Activated T-cell treated with anti-CD3 and anti-CD28 coated beads for 1 hour (primary cell): ENCODE data around the gene STARD9.

ENCODE experiments used
- DNase-seq: peaks from one replicate; pipeline ENCODE4 v3.0.0-alpha.2; 2020; ENCODE audit warnings: low read depth

The STARD9 gene

DNA sequence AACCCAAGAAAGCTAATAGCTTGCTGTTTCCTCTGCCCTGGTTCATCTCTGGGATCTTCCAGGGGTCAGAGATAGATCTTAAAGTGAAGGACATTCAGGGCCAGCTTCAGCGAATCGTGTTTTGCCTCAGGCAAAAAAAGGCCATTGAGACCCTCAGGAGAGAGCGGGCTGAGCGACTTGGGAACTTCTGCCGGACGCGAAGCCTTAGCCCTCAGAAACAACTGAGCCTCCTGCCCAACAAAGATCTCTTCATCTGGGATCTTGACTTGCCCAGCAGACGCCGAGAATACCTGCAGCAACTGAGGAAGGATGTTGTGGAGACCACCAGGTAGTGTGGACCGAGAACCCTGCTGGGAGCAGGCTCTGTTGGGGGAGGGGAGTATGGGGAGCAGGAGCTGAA lies 119.0 kb downstream of the STARD9 start:
- DNase-seq: no peak

DNA sequence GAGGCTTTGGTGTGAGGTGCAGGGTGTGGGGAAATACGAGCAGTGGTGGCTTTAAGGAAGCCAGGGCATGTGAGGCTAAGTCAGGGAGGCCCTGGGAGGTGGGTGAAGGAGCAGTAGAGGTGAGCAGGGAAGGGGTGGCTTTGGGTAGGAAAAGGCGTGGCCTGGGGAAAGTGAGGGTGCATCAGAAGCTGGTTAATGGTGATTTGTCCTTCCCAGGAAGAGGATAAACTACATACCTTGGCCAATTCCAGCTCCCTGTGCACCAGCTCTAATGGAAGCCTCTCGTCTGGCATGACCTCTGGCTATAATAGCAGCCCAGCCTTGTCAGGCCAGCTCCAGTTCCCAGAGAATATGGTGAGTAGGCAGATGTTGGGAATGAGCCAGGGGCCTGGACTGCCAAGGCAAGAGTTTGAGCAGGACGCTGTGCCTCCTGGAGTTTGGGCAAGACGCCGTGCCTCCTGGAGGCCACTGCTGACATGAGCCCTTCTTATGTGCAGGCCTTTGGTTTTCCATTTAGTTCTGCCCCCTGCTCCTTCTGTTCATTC lies 120.2 kb downstream of the STARD9 start:
- DNase-seq: no peak

DNA sequence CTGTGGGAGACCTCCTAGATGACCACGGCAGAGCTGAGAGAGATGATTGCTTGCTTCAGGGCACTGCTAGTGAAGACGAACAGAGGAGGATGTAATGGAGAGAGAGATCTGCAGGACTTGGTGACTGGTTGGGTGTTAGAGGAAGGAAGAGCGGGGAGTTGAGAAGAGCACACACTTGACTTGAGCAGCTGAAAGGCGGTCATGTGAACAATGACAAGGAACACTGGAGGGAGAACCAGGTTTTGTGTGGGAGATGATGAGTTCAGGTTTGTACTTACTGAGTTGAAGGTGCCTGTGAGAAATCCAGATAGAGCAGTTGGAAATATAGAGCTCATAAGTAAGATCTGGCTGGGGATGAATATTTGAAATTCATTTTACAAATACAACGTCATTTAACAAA lies 121.2 kb downstream of the STARD9 start:
- no peak for DNase-seq

DNA sequence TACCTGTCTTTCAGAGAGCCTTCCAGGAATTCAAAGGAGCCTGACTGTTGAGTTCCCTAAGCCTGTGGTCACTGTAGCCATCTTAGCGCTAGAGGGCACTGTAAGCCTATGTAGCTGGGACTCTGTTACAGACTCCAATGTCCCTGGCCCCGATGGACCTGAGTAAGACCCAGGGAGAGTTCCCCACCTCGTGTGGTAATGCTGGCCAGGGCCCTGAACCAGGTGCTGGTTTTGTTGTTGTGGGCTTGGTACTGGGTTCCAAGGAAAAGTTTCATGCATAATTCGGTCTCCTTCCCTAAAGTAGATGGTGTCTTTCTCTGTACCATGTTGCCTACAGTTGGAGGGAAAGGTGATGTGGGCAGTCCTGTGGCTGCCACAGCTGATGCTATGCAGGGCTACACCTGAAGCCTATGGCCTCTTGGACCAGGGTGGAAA lies 129.1 kb downstream of the STARD9 start:
- DNase-seq: peak; percentile 47

DNA sequence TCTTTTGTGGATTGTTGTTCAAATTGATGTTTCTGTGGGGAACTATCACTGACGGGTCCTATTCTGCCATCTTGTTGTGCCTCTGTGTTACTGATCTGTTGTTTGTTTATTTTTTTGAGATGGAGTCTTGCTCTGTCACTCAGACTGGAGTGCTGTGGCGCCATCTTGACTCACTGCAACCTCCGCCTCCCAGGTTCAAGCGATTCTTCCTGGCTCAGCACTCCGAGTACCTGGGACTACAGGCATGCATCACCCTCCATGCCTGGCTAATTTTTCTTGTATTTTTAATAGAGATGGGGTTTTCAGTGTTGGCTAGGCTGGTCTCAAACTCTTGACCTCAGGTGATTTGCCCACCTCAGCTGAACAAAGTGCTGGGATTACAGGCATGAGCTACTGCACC lies 129.9 kb downstream of the STARD9 start:
- no peak for DNase-seq

DNA sequence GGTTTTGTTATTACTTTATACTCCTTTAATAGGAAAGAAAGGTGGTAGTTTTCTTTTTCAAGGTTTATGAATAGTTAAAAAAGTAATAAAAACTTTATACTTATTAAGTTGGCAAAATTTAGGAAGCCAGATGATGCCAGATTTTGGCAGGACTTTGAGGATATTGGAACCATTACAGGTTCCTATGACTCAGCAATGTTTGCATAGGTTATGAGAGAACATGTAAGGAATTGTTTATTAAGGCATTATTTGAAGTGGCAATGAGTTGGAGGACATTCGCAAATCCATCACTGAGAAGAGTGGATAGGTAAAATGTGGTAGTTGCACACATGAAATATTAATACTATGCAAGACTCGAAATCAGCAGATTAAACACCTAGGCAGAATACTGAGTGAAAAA lies 131.7 kb downstream of the STARD9 start:
- DNase-seq: no peak

DNA sequence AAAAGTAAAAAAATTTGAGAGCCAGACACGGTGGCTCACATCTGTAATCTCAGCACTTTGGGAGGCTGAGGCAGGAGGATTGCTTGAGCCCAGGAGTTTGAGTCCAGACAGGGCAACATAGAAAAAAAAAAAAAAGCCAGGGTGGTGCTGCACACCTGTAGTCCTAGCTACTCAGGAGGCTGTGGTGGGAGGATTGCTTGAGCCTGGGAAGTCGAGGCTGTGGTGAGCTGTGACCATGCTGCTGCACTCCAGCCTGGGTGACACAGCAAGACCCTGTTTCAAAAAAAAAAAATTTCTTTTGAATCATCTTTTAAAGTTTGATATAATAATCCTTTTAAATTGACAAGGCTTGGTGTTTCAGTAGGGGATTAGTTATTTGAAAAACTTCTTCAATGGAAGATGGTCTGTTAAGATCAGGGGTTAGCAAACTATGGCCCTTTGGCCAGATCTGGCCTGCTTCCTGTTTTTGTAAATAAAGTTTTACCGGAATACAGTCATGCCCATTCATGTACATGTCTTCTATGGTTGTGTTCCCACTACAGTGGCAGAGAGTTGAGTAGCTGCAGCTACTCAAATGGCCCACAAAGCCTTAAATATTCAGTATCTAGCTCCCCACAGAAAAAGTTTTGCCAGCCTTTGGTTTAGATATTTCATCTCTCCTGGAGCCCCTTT lies 132.6 kb downstream of the STARD9 start:
- DNase-seq: no peak

DNA sequence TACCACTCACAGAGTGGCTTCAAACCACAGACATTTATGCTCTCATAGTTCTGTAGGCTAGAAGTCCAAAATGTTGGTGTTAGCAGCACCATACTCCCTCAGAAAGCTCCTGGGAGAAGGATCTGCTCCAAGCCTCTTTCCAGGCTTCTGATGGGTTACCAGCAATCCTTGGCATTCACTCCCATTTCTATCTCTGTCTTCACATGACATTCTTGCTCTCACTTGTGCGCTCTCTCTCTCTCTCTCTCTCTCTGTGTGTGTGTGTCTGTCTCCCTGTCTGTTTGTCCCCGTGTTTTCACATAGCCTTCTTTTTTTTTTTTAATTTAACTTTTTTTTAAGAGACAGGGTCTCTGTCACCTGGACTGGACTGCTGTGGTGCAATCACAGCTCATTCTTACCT lies 135.3 kb downstream of the STARD9 start:
- DNase-seq: no peak

DNA sequence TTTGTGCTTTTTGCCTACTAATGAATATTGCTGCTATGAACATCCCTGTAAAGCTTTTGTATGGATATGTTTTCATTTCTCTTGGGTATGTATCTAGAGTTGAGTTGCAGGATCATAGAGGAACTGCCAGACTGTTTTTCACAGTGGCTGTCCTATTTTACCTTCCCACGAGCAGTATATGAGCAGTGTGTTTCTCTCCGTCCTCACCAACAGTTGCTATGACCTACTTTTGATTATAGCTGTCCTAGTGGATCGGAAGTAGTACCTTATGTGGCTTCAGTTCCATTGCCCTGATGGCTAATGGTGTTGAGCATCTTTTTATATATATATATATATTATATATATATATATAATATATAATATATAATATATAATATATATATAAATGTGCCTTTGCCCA lies 136.3 kb downstream of the STARD9 start:
- DNase-seq: no peak

DNA sequence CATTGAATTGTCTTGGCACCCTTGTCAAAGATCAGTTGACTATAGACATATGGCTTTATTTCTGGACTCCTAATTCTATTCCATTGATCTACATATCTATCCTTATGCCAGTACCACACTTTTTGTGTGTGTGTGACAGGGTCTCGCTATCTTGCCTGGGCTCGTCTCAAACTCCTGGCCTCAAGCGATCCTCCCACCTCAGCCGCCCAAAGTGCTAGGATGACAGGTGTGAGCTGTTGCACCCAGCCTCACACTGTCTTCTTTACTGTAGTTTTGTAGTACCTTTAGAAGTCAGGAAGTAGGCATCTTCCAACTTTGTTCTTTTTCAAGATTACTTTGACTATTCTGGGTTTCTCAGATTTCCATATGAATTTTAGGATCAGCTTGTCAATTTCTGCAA lies 137.2 kb downstream of the STARD9 start:
- no peak for DNase-seq

DNA sequence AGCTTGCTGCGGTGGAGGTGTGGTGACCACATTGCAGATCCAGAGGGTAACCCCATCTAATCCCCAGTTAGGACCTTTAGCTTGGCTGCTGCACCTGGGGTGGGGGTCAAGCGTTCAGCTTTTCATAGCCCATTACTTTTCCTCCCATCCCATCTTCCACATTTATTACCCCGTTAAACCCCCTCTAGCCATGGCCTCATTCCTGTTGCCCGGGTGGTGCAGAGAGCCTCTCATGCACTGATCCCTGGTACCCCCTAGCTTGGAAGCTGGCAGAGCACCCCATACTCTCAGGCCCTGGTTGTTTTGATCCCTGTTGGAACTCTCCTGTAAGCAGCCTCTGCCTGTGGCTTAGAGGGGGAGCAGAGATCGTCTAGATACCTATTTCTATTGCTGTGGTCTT lies 140.7 kb downstream of the STARD9 start:
- DNase-seq: no peak

DNA sequence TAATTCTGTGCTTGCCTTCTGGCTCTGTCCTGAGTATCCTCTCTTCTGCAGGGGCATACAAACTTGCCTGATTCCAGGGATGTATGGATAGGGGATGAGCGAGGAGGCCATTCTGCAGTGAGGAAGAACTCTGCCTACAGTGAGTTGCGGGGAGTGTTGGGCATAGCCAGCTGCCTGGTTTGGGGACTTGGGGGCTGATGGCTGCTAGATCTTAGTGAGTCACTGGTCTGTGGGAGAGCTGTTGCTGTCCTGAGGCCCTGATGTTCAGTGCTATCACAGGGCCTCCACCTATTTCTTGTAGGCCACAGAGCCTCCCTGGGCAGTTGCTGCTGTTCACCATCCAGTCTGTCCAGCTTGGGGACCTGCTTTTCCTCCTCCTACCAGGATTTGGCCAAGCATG lies 141.2 kb downstream of the STARD9 start:
- DNase-seq: no peak

DNA sequence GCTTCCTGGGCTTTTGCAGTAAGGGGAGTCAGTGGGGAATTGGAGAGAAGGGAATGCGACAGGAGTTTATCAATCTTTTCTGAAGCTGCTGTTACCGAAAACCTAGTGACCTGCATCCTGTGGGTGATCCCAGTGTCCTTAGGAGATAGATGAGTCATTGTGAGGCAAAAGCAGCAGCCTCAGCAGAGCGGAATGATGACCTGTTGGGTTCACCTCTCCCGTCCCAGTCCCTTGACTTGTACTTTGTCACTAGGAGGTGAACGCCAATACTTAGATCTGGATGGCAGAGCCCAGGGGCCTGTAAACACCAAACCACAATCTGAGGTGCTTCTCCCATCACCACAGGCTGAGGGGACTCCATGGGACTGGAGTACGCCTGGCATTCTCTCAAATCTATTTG lies 143.6 kb downstream of the STARD9 start:
- DNase-seq: no peak

DNA sequence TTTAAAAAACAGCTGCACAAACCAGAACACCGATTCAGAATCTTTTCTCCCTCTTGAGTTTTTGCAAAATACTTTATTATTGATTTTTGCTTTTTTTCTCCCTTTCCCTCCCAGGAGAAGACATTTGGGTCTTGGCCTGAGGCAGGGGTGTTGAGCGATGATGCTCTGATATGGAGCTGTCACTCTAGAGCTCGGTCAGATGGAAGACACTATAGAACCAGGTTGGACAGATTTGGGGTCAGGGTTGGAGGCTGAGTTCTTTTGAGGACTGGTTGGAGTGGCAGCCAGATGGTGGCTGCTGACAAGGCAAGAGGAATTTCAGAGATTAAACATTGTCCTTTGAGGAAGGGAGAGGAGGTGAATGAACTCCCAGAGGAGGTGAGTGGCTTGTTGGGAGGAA lies 144.7 kb downstream of the STARD9 start:
- no peak for DNase-seq

DNA sequence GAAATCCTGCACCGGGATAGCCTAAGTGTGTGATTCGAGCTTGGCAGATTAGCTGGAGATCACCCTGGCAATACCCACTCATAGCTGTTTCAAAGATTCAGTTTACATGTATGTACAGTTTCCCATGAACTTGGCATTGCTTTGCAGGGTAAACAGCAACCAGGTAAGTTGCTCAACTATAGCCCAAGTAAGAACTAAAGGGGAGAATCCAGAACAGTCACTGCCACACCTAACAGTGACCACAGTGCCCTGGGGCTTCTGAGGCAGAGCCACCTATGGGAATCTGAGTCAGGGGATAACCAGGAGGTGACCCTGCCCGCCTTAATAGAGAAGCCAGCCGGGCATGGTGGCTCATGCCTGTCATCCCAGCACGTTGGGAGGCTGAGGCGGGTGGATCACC lies 145.6 kb downstream of the STARD9 start:
- DNase-seq: no peak

DNA sequence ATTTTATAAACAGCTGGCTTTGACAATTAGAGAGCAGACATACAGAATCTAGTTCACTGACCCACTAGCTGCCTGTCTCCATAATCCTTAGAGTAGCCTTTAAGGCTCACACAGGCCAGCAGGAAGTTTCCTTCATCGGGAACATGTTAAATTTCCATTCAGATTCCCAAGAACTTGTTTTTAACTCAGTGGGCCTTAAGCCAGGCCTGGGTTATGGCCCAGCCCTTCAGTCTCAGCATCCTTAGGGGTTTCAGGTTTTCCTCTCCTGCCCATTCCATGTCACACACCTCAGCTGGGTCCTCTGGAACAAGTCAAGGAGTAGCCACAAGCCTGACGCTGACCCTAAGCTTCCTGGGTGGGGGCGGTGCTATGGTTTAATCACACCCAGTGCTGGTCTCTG lies 146.5 kb downstream of the STARD9 start:
- DNase-seq: no peak

DNA sequence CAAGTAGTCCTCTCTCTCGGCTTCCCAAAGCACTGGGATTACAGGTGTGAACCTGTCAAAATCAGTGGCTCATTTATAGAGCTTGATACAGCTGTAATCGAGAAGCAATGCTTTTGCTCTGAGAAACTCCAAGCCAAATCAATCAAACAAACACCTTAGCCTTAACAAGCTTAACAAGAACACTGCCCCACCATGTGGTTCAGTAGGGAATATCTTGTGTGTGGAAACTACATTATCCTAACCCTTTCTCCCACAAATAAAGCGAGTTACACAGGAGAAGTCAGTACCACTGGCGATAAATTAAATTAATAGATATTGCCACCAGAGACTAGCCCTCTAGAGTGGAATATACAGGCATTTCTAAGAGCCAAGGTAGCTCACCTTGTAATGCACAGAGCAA lies 147.7 kb downstream of the STARD9 start:
- no peak for DNase-seq

DNA sequence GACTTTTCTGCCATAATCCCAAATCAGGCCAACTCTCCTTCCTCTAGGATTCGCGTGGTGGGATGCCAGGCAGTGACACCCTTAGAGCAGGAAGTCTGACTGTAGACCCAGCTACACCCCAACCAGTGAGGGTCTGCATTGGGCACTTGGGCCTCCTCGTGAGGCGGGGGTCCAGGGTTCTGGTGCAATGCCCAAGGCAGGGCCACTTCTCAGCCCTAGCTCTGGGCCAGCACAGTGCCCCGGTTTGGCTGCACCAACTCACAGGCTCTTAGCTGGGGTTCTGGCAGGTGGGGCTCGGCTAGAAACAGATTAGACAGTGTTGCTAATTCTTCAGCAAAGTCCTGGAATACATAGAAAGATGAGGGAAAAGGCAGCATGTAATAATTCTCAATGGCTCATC lies 148.9 kb downstream of the STARD9 start:
- no peak for DNase-seq

DNA sequence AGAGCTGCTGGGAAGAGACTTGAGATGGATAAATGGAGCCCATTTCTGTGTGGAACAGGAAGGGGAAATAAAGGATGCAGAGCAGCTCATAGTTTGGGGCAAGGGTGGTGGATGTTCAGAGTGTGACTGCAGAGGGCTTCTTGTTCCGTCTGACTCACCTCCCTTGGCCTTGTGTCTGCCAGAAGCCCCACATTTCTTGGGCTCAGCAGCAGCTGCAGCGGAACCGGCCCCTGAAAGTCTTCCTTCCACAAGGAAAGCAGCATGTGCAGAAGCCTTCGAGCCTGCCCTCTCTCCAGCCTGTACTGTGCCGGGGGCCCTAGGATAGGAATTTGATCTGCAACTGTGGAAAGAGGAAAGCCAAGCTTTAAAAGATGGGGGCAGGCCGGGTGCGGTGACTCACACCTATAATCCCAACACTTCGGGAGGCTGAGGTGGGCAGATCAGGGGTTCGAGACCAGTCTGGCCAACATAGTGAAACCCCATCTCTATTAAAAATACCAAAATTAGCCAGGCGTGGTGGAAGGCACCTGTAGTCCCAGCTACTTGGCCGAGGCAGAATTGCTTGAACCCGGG lies 150.0 kb downstream of the STARD9 start:
- no peak for DNase-seq

DNA sequence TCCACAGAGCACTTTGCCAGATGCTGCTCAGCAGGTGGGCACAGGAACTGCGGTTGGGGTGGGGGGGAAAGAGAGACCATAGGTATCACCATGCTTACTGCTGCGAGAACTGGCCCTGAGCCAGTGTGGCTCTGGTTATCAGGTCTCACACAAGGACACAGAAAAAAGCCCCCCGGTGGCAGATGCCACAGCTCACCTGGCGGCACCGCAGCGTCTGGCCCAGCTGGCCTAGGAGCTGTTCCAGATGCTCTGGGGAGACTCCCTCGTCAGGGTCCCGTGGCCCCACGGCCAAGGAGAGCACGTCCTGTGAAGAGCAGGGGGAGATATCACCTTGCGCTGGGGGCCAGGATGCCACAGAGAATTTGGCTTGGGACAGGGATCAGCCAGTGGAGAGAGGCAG lies 150.7 kb downstream of the STARD9 start:
- DNase-seq: no peak

DNA sequence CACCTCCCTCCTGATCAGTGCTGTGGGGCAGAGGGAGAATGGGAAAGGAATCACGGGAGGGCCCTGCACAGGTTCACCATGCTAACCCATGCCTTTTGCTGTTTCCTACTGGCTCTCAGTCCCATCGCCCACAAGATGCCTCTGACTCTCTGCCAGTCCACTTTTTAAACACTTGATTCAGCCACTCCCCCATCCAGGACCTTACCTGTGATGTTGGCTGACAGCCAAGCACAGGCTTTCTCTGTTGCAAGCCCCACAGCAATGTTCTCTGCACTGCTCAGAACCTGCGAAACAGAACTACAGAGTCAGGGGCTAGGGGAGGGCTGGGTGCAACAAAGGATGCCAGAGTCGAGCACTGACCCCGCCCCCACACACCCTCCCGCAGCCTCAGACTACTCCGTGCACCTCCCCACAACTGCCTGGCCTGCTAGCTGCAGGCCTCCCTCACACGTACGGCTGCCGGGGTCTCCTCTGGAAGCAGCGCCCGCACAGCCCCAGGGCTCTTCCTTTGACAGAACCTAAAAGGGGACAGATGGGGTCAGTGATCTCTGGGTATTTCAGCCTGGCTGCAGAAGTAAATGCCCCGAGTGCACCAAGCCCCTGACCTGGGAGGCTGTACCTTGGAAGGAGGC lies 152.5 kb downstream of the STARD9 start:
- DNase-seq: no peak

DNA sequence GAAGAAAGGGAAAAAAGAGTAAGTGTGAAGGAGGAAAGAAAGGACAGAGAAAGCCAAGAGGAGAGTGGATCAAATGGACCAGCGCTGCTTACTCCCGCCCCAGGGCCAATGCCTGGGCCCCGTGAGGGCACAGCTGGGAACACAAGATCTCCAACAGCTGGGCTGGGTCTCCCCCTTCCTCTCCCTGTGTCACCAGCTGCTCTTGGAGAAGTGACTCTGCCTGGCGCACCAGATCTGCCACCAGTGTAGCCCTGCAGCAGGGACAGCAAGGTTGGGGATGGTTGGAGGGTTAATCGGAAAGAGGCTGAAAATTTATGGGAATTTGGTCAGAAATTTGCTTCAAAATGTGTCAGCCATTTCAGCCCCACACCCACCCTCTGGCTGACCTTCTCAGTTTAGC lies 153.2 kb downstream of the STARD9 start:
- DNase-seq: no peak

DNA sequence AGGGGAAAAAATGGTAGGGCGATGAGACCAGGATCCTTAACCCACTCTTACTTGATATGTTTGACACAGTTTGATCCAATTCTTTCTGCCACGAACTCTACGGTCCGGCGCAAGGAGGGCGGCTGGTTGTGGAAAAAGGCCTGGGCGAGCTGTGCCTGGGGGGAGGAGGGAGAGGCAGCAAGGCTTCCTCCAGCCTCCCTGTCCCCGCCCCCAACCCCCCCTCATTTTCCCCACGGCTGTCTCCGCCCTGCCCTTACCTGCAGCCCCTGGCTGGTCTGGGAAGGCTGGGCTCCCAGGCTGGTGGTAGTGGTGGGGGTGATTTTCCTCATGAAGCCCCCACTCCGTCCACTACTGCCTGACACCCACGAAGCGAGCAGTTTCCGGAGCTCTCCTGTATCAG lies 153.6 kb downstream of the STARD9 start:
- no peak for DNase-seq

DNA sequence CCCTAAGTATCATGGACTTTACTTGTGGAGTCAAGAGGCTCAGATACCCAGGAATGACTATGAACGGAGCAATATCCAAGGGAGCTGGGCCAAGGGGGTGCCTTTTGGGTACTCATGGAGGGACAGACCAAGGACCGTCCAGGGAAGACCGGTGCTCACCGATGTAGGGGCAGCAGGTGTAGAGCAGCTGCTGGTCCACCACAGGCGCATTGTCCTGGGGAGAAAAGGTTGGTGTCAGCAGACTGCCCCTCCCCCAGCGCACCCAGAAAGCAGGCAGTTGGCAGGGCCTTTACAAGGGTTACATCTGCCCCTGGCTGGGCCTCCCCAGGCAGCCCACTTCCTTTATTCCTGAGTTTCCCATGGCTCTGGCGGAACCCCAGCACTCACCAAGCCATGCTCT lies 154.0 kb downstream of the STARD9 start:
- no peak for DNase-seq
